Measurements from ENCODE around the gene SLCO3A1. TPM values are rescaled to one million over a fixed set of nuclear protein-coding genes. Genes with fewer than 3 reads are reported as not detected.

Gene SLCO3A1
- total RNA-seq, 1 experiment from 2014 or later: 9.1 TPM

DNA sequence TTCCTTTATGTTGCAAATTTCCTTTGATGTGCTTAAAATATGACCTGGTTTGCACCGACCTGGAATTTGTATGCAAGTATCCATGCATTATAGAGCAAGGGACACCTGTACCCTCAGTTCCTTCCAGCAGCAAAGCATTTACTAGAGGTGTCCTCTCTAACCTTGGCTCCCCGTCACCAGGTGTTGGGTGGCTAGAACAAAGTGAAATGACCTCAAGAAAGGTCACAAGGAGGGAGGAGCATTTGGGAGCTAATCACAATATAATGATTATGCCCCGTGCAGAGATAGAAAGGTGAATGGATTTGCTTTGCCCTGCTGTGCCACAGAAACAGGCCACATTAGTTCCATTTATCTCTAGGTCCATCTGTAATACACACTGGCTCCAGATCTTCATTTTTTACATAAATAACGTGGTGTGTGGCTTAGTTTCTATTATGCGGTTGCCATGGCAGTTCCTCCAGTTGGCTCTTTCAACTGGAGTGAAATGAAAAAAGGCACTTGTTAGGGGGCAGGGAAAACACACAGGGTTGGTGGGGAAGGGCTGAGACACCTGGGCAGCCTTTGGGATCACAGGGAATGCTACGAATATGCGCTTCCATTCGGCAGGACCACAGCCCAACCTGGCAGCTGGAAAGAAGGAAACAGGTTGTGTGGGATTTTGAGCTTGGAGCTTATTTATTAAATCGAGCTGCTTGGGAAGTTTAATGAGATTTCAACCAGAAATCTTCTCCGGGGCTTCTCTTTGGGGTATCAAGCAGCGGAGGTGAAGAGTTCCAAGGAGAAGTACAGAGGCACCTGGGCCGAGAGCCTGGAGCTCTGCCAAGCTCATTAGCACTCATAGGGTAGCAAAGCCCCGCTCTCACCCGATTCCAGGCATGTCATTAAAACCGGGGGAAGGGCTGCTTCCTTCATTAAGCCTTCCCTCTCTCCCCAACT, 306.7 kb downstream of the SLCO3A1 start:
- DNase-seq (ENCODE audit: low spot score) (peak; percentile 49), ATAC-seq (peak; percentile 51)
- ChIA-PET CTCF (interaction anchor here (0.7 to 1.5 kb wide), 5 partner anchors 11 to 234 kb away, joined by 3 to 7 read pairs (median 3); no protein-coding TSS in a partner anchor), POLR2A (no interaction called here)
- no peaks in the 10 kb centered on the region for H3K9me3 Mint-ChIP-seq
- TF ChIP-seq, protein P1, sequence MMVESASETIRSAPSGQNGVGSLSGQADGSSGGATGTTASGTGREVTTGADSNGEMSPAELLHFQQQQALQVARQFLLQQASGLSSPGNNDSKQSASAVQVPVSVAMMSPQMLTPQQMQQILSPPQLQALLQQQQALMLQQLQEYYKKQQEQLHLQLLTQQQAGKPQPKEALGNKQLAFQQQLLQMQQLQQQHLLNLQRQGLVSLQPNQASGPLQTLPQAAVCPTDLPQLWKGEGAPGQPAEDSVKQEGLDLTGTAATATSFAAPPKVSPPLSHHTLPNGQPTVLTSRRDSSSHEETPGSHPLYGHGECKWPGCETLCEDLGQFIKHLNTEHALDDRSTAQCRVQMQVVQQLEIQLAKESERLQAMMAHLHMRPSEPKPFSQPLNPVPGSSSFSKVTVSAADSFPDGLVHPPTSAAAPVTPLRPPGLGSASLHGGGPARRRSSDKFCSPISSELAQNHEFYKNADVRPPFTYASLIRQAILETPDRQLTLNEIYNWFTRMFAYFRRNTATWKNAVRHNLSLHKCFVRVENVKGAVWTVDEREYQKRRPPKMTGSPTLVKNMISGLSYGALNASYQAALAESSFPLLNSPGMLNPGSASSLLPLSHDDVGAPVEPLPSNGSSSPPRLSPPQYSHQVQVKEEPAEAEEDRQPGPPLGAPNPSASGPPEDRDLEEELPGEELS (CRISPR knock-in tag; IDR thresholded peaks at IDR 0.05): peak; percentile 15; the same call in 1 of the 2 replicates
- TF ChIP-seq SP1 (CRISPR knock-in tag; conservative IDR thresholded peaks at IDR 0.05) (0 out of 2 replicates have a peak, but pooled peaks have one; percentile 27), SMAD3 (CRISPR knock-in tag; IDR thresholded peaks at IDR 0.05; ENCODE audit: borderline replicate concordance) (no peak), GABPB1 (CRISPR knock-in tag; IDR thresholded peaks at IDR 0.05) (no peak)
- peak overlapping the region; percentile 16 for H3K4me3 Mint-ChIP-seq
- H3K36me3 Mint-ChIP-seq: no peaks in the 10 kb centered on the region
- peaks cover 82% of the 10 kb centered on the region for H3K4me1 Mint-ChIP-seq
- no peaks in the 10 kb centered on the region; the same call in 1 of the 2 replicates for H3K27me3 Mint-ChIP-seq (ENCODE audit: low read depth)
- peak overlapping the region; percentile 99 for H3K27ac Mint-ChIP-seq

- Mint-ChIP-seq H3K27ac (peak overlapping the region; percentile 99), H3K27me3 (ENCODE audit: low read depth) (no peaks in the 10 kb centered on the region), H3K4me1 (peaks cover 82% of the 10 kb centered on the region), H3K4me3 (no peak overlapping the region; the same call in 1 of the 2 replicates), H3K9me3 (no peaks in the 10 kb centered on the region), H3K36me3 (no peaks in the 10 kb centered on the region)
- DNase-seq (ENCODE audit: low spot score) (no peak), ATAC-seq (no peak)
- TF ChIP-seq PRRX2 (CRISPR knock-in tag; IDR thresholded peaks at IDR 0.05) (no peak), ATF1 (CRISPR knock-in tag; IDR thresholded peaks at IDR 0.05) (no peak), ZNF232 (CRISPR knock-in tag; IDR thresholded peaks at IDR 0.05) (no peak), ZBTB21 (CRISPR knock-in tag; IDR thresholded peaks at IDR 0.05; ENCODE audit: borderline replicate concordance) (no peak), KAT7 (CRISPR knock-in tag; IDR thresholded peaks at IDR 0.05; ENCODE audit: borderline replicate concordance) (no peak), SMAD3 (CRISPR knock-in tag; IDR thresholded peaks at IDR 0.05; ENCODE audit: borderline replicate concordance) (no peak), GRHL2 (CRISPR knock-in tag; IDR thresholded peaks at IDR 0.05; ENCODE audit: insufficient replicate concordance, severe bottlenecking) (no peak), JUN (CRISPR knock-in tag; IDR thresholded peaks at IDR 0.05) (no peak), NFATC4 (CRISPR knock-in tag; IDR thresholded peaks at IDR 0.05) (no peak), CBFB (CRISPR knock-in tag; IDR thresholded peaks at IDR 0.05; ENCODE audit: low read depth) (no peak), SOX15 (CRISPR knock-in tag; IDR thresholded peaks at IDR 0.05) (no peak), SP1 (CRISPR knock-in tag; conservative IDR thresholded peaks at IDR 0.05) (no peak)
- TF ChIP-seq, protein P2, sequence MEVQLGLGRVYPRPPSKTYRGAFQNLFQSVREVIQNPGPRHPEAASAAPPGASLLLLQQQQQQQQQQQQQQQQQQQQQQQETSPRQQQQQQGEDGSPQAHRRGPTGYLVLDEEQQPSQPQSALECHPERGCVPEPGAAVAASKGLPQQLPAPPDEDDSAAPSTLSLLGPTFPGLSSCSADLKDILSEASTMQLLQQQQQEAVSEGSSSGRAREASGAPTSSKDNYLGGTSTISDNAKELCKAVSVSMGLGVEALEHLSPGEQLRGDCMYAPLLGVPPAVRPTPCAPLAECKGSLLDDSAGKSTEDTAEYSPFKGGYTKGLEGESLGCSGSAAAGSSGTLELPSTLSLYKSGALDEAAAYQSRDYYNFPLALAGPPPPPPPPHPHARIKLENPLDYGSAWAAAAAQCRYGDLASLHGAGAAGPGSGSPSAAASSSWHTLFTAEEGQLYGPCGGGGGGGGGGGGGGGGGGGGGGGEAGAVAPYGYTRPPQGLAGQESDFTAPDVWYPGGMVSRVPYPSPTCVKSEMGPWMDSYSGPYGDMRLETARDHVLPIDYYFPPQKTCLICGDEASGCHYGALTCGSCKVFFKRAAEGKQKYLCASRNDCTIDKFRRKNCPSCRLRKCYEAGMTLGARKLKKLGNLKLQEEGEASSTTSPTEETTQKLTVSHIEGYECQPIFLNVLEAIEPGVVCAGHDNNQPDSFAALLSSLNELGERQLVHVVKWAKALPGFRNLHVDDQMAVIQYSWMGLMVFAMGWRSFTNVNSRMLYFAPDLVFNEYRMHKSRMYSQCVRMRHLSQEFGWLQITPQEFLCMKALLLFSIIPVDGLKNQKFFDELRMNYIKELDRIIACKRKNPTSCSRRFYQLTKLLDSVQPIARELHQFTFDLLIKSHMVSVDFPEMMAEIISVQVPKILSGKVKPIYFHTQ (CRISPR knock-in tag; IDR thresholded peaks at IDR 0.05): no peak
- TF ChIP-seq, protein P3, sequence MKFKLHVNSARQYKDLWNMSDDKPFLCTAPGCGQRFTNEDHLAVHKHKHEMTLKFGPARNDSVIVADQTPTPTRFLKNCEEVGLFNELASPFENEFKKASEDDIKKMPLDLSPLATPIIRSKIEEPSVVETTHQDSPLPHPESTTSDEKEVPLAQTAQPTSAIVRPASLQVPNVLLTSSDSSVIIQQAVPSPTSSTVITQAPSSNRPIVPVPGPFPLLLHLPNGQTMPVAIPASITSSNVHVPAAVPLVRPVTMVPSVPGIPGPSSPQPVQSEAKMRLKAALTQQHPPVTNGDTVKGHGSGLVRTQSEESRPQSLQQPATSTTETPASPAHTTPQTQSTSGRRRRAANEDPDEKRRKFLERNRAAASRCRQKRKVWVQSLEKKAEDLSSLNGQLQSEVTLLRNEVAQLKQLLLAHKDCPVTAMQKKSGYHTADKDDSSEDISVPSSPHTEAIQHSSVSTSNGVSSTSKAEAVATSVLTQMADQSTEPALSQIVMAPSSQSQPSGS (CRISPR knock-in tag; IDR thresholded peaks at IDR 0.05; ENCODE audit: borderline replicate concordance, low read depth): no peak
- POLR2A ChIA-PET: no interaction called here
- CTCF ChIA-PET: interaction anchor here (0.8 to 1.5 kb wide), 3 partner anchors 44 to 145 kb away, joined by 3 to 7 read pairs (median 4); no protein-coding TSS in a partner anchor
These were observed 307.6 kb downstream of the SLCO3A1 start for GRCh38 chr15:92161039-92161670.
